Loucy (cell line): Measurements from ENCODE around the gene WDR6.

Experiments
- CTCF ChIP-seq: fragments of 200-600 bp; sonication (generic); conservative IDR thresholded peaks from 2 replicates; pipeline ENCODE4 v1.5.1; 2014; ENCODE audit warnings: mild to moderate bottlenecking, antibody characterized with exemption, low read length
- EZH2phosphoT487 ChIP-seq: fragments of 200-600 bp; IDR thresholded peaks from 2 replicates; pipeline ENCODE4 v1.6.1; 2018; ENCODE audit warnings: antibody characterized with exemption, mild to moderate bottlenecking, moderate library complexity, borderline replicate concordance

DNA sequence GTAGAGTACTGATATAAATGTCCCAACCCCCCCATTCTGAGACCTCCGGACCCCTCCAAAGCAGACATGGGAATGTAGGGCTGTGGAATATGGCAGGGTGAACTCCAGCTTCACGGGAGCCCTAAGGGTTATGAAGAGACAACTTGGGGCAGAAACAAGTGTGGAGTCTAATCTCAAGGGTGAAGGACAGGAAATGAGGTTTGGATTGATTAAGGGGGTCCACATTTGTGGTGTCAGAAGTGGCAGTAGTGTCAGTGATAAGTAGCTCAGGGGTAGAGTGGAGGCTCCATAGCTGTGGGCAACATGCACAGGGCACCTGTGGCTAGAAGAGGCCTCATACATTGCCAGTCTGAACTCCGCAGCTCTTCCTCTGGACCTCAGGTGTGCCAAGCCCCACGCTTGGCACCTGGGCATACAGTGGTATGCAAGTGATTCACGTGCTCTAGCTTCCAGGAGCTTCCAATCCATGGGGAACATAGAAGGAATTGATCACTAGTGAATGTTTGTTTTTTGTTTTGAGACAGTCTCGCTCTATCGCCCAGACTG is 21.3 kb upstream of the WDR6 start:
- TF ChIP-seq CTCF (no peak), EZH2phosphoT487 (no peak)
